Dendritic cell treated with granulocyte-macrophage colony-stimulating factor and Interleukin-4, amounts not matched to agents 40 ng/mL and 50 ng/mL, for 4 days (primary cell): ENCODE data around the gene SOX18.

Source experiments
- H3K27ac Mint-ChIP-seq: one replicate; pipeline ENCODE4 v1.8.0; 2022; ENCODE audit warnings: mild to moderate bottlenecking, mixed read lengths
- H3K27me3 Mint-ChIP-seq: one replicate; pipeline ENCODE4 v1.8.0; 2022; ENCODE audit warnings: mild to moderate bottlenecking, mixed read lengths
- H3K36me3 Mint-ChIP-seq: one replicate; pipeline ENCODE4 v1.8.0; 2022; ENCODE audit warnings: low read depth, mixed read lengths
- H3K4me1 Mint-ChIP-seq: one replicate; pipeline ENCODE4 v1.8.0; 2022; ENCODE audit warnings: low read depth, mixed read lengths
- H3K4me3 Mint-ChIP-seq: one replicate; pipeline ENCODE4 v1.8.0; 2022; ENCODE audit warnings: mild to moderate bottlenecking, moderate library complexity, mixed read lengths
- H3K9me3 Mint-ChIP-seq: one replicate; pipeline ENCODE4 v1.8.0; 2022; ENCODE audit warnings: mixed read lengths
- intact Hi-C: fragments of 100-400 bp; cut with micrococcal nuclease; formaldehyde crosslinking; loops from one replicate; pipeline ENCODE4 v1.15.0; 2022

Gene SOX18

DNA sequence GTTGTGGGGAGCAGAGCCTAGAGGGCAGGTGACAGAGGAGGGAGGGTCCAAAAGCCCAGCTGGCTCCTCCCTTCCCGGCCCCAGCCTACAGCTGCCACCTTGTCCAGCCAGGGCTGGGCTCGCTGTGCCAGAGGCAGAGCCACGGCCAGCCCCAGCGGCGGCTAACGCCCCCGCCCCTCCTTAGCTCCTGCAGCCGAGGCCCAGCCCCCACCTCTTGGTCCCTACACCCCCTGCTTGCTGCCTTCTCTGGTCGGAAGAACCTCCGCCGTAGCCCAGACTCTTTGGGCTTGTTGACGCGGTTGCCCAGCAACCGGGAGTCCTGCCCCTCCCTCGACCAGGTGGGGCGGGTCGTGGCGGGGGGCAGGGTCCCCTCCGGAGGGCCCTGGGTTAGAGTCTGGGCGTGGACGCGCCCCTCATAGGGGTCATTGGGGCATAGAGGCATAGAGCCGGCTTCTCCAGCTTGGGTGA is 35.3 kb upstream of the SOX18 start:
- Mint-ChIP-seq H3K4me3 (peak overlapping the region; percentile 78), H3K9me3 (no peaks in the 10 kb centered on the region), H3K36me3 (peaks cover 9% of the 10 kb centered on the region), H3K27ac (no peak overlapping the region), H3K4me1 (peaks cover 42% of the 10 kb centered on the region), H3K27me3 (peaks cover 30% of the 10 kb centered on the region)
- intact Hi-C loops: no loop called here

GRCh38 chr20:64083804-64084684 is 34.6 kb upstream of the SOX18 start, which contains the start of gene LKAAEAR1:
LKAAEAR1 (minus strand) TSS chr20:64084398; CDS start chr20:64084219, 179 bp downstream.
- peaks cover 30% of the 10 kb centered on the region for H3K27me3 Mint-ChIP-seq

DNA sequence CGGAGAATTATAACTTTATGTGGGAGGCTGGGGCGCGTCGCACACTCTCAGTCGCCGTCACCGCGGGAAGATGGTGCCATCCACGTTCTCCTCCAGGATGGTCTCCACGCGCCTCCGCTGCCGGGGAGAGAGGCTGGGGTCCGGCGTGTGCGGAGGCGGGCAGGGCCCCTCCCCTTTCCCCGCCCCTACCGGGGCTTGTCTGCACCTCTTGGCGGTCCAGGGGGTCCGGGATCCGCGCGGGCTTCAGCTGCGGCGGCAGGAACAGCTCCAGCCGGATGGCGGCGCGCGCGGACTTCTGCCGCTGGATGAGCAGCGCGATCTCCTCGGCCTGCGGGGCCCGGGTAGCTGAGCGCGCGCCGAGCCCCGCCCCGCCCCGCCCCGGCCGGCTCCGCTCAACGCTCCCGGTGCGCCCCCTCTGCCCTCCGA is 34.0 kb upstream of the SOX18 start:
- Mint-ChIP-seq H3K27me3 (peaks cover 30% of the 10 kb centered on the region), H3K36me3 (peaks cover 19% of the 10 kb centered on the region), H3K9me3 (no peaks in the 10 kb centered on the region), H3K27ac (peak overlapping the region; percentile 81), H3K4me1 (peaks cover 47% of the 10 kb centered on the region), H3K4me3 (peak overlapping the region; percentile 78)
- intact Hi-C loops: loop anchor here (1.0 kb wide), 1 partner anchor 37 kb away; no protein-coding TSS in a partner anchor

More at GRCh38 chr20:64083804-64084684, 34.6 kb upstream of the SOX18 start, which contains the start of gene LKAAEAR1:
- Mint-ChIP-seq H3K36me3 (peaks cover 12% of the 10 kb centered on the region), H3K4me3 (peak within 1 kb of the TSS; percentile 78), H3K9me3 (no peaks in the 10 kb centered on the region), H3K27ac (peak within 1 kb of the TSS; percentile 81), H3K4me1 (peaks cover 42% of the 10 kb centered on the region)
- intact Hi-C loops: loop anchor here (1.0 kb wide), 1 partner anchor 36 kb away; no protein-coding TSS in a partner anchor

- intact Hi-C loops: loop anchor here (1.0 kb wide), 1 partner anchor 37 kb away; no protein-coding TSS in a partner anchor
- Mint-ChIP-seq H3K4me3 (peak overlapping the region; percentile 78), H3K36me3 (peaks cover 24% of the 10 kb centered on the region), H3K4me1 (peaks cover 52% of the 10 kb centered on the region), H3K27ac (peak overlapping the region; percentile 81), H3K27me3 (peaks cover 25% of the 10 kb centered on the region), H3K9me3 (no peaks in the 10 kb centered on the region)
Measured at GRCh38 chr20:64082820-64083377, 33.5 kb upstream of the SOX18 start.

DNA sequence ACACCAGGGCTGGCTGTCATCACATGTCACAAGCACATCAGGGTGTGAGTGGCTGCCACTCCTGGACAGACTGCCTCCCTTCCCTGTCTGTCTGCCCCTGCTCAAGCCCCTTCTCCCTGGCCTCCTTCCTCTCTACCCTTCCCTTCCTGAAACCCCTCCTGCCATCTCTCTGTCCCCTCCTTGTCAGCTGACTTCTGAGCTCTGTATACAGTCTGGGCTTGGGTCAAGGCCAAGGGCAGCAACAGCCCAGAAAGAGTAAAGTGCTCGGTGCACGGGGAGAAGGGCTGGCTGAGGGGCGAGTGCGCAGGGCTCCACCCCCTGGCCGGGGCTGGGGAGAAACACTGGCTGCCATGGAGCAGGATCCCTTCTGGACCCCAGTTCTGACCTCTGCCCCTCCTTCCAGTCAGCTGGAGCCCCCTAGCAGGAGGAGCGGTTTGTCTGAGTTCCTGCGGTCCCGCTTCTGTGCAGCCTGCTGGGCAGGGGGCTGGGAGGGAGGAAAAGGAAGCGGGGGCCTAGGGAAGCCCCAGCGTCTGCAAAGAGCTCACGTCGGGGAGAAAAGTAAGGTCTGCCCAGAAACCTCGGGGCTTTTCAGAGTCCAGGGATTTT is 32.8 kb upstream of the SOX18 start:
- Mint-ChIP-seq H3K27ac (peak overlapping the region; percentile 81), H3K9me3 (no peaks in the 10 kb centered on the region), H3K4me1 (peaks cover 56% of the 10 kb centered on the region), H3K27me3 (peaks cover 24% of the 10 kb centered on the region), H3K4me3 (peak overlapping the region; percentile 78), H3K36me3 (peaks cover 30% of the 10 kb centered on the region)
- intact Hi-C loops: no loop called here

GRCh38 chr20:64081624-64081964 is 32.2 kb upstream of the SOX18 start:
- intact Hi-C loops: no loop called here
- Mint-ChIP-seq H3K4me3 (peak overlapping the region; percentile 36), H3K27ac (peak overlapping the region; percentile 81), H3K4me1 (peaks cover 56% of the 10 kb centered on the region), H3K27me3 (peaks cover 22% of the 10 kb centered on the region), H3K36me3 (peaks cover 37% of the 10 kb centered on the region), H3K9me3 (no peaks in the 10 kb centered on the region)

DNA sequence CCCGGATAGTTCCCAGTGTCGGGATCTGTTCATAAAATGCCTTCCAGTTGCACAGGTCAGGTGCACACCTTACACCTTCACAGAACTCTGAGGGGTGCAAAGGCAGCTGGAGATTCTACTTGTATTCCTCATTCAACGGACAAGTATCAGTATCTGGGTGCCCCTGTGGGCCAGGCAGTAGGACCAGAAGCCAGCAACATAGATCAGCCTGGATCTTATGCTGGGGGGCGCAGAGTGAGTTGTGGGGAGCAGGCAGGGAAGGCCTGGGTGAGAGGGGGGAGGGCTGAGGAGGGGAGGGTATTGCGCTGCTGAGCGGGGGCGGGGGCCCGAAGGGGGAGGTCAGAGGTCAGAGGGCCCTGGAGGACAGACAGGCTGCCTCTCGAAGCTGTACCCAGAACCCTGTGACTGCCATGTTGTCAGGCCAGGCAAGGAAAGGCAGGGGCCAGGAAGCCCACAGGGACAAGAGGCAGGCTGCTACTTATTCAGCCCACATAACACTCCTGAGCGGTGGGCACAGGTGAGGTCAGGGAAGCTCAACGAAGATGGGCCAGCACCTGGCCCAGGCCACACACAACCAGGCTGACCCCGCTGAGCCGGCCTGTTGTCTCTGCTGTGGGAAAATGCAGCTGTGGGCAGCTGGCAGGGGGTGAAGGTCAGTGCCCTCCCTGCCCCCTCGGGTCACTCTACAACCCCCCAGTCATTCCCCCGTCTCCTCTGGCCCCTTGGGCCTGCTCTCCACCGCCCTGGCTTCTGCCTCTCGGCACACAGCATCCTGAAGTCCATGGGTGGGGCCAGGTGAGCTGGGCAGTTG is 31.6 kb upstream of the SOX18 start:
- H3K4me1 Mint-ChIP-seq: peaks cover 61% of the 10 kb centered on the region

GRCh38 chr20:64080013-64080812 is 30.8 kb upstream of the SOX18 start, which contains the start of gene OPRL1:
OPRL1 (plus strand) TSS chr20:64080082; CDS start chr20:64092721, 12,639 bp downstream.
- peaks cover 70% of the 10 kb centered on the region for H3K4me1 Mint-ChIP-seq
- intact Hi-C loops: no loop called here
- peaks cover 50% of the 10 kb centered on the region for H3K36me3 Mint-ChIP-seq
- H3K4me3 Mint-ChIP-seq: peak within 1 kb of the TSS; percentile 98
- H3K27me3 Mint-ChIP-seq: peaks cover 11% of the 10 kb centered on the region
- H3K27ac Mint-ChIP-seq: peak within 1 kb of the TSS; percentile 92
- no peaks in the 10 kb centered on the region for H3K9me3 Mint-ChIP-seq

More for the DNA sequence above, 31.6 kb upstream of the SOX18 start:
- Mint-ChIP-seq H3K4me3 (peak overlapping the region; percentile 83), H3K9me3 (no peaks in the 10 kb centered on the region), H3K27me3 (peaks cover 19% of the 10 kb centered on the region), H3K27ac (peak overlapping the region; percentile 81), H3K36me3 (peaks cover 42% of the 10 kb centered on the region)
- intact Hi-C loops: no loop called here

DNA sequence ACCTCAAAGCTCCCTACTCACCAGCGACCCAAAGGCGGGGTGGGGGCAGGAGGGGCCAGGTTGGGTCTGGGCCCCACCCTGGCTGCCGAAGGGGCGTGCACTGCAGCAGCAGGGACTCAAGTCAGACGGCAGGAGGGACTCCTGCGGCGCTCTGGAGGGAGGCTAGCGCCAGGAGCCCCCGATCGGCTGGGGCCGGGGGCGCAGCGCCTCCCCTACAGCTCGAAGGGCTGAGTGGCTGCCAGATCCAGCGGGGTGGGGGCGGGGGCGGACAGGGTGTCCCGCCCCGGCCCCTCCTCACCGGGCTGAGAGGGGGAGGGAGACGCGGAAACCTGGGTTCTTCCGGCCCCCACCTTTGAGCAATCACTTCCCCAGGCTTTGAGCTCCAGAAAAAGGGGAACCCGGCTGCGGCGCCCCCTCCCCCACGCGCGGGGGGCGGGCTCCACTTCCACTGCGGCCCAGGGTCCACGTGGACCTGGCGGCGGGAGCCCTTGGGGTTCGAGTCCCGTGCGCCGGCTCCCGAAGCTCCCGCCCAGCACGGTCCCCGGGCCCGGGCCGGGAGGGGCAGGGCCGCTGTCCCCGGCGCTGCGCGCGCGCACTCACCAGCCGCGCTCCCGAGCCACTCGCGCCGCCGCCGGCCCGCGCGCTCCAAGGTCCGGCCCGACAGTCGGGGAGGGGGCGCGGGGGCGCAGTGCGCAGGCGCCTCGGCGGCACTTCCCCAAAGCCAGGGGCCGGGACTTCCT is 30.0 kb upstream of the SOX18 start, which contains the start of gene RGS19:
RGS19 (minus strand) TSS at position 246 of the 740 bp plus-strand sequence. CDS start 2,632 bp downstream, outside the sequence.
- Mint-ChIP-seq H3K27me3 (peaks cover 3% of the 10 kb centered on the region), H3K4me1 (peaks cover 74% of the 10 kb centered on the region), H3K4me3 (peak within 1 kb of the TSS; percentile 98), H3K36me3 (peaks cover 58% of the 10 kb centered on the region), H3K27ac (peak within 1 kb of the TSS; percentile 92), H3K9me3 (no peaks in the 10 kb centered on the region)
- intact Hi-C loops: no loop called here

DNA sequence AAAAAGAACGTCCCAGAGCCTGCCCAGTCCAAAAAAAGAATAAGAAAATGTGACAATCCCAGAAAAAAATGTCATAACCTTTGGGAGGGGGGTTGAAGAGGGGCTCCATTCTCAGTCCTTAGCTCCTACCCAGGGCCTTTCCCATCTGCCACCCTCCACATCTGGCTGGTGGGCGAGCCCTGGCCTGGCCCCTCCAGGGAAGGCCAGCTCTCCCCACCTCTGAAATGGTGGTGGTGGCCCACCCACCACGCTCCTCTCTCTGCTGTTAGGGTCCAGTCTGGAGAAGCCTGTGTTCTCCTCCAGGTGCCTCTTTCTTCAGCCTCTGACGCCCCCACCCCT is 29.5 kb upstream of the SOX18 start:
- Mint-ChIP-seq H3K4me3 (peak overlapping the region; percentile 98), H3K27me3 (no peaks in the 10 kb centered on the region), H3K27ac (peak overlapping the region; percentile 92), H3K4me1 (peaks cover 75% of the 10 kb centered on the region), H3K9me3 (no peaks in the 10 kb centered on the region), H3K36me3 (peaks cover 64% of the 10 kb centered on the region)
- intact Hi-C loops: no loop called here

GRCh38 chr20:64077876-64078551 is 28.6 kb upstream of the SOX18 start:
- H3K9me3 Mint-ChIP-seq: no peaks in the 10 kb centered on the region
- no peaks in the 10 kb centered on the region for H3K27me3 Mint-ChIP-seq
- peaks cover 72% of the 10 kb centered on the region for H3K36me3 Mint-ChIP-seq
- H3K27ac Mint-ChIP-seq: peak overlapping the region; percentile 92
- peak overlapping the region; percentile 98 for H3K4me3 Mint-ChIP-seq
- intact Hi-C loops: no loop called here
- H3K4me1 Mint-ChIP-seq: peaks cover 80% of the 10 kb centered on the region

GRCh38 chr20:64077541-64077875 is 28.1 kb upstream of the SOX18 start:
- peak overlapping the region; percentile 92 for H3K27ac Mint-ChIP-seq
- H3K36me3 Mint-ChIP-seq: peaks cover 77% of the 10 kb centered on the region
- H3K4me3 Mint-ChIP-seq: peak overlapping the region; percentile 98
- H3K9me3 Mint-ChIP-seq: no peaks in the 10 kb centered on the region
- intact Hi-C loops: no loop called here
- no peaks in the 10 kb centered on the region for H3K27me3 Mint-ChIP-seq
- H3K4me1 Mint-ChIP-seq: peaks cover 76% of the 10 kb centered on the region
